Measurements from ENCODE around the gene ENPP6. TPM values are rescaled to one million over a fixed set of nuclear protein-coding genes. Genes with fewer than 3 reads are reported as not detected.

Gene ENPP6
- total RNA-seq, 1 donor from 2014 or later, result 0.41 TPM

GRCh38 chr4:184120549-184121127 is 97.0 kb downstream of the ENPP6 start:
- no peak overlapping the region for H3K27ac Mint-ChIP-seq
- H3K36me3 Mint-ChIP-seq (ENCODE audit: low read depth), result no peaks in the 10 kb centered on the region
- H3K4me1 Mint-ChIP-seq (ENCODE audit: low read depth), result no peaks in the 10 kb centered on the region
- H3K9me3 Mint-ChIP-seq, result no peaks in the 10 kb centered on the region
- no peak for DNase-seq (ENCODE audit: low spot score)
- no peak overlapping the region for H3K4me3 Mint-ChIP-seq (ENCODE audit: low read depth)
- H3K27me3 Mint-ChIP-seq (ENCODE audit: low read depth), result peaks cover 7% of the 10 kb centered on the region
- intact Hi-C loops (cut with micrococcal nuclease), result no loop called here

DNA sequence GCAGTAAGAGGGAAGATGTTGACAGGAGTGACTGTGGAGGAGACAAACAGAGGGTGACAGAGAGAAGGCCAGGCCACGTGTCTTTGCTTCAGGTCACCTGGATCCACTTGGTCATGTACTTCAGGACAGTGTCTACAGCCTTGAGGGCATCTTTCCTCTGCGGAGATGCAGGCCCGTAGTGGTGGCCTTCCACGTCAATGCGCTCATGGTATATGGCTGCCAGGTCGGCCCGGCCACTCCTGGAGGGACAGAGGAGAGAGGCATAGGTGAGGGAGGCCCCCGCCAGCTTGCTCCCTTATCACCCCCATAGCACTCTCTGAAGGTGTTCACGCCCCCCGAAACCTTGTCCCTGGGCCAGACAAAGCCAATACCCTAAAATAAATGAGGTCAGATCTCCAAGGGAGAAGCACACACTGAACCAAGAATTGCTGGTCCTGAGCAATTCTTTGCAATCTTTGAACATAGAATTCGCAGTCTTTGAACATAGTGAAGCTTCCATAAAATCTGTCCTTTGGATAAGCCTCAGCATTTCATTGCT is 99.9 kb downstream of the ENPP6 start:
- Mint-ChIP-seq H3K27ac (no peak overlapping the region), H3K27me3 (ENCODE audit: low read depth) (peaks cover 6% of the 10 kb centered on the region), H3K4me1 (ENCODE audit: low read depth) (no peaks in the 10 kb centered on the region), H3K9me3 (no peaks in the 10 kb centered on the region), H3K4me3 (ENCODE audit: low read depth) (no peak overlapping the region), H3K36me3 (ENCODE audit: low read depth) (no peaks in the 10 kb centered on the region)
- no peak for DNase-seq (ENCODE audit: low spot score)
- intact Hi-C loops (cut with micrococcal nuclease), result no loop called here

- intact Hi-C loops (cut with micrococcal nuclease), result no loop called here
- Mint-ChIP-seq H3K4me1 (ENCODE audit: low read depth) (no peaks in the 10 kb centered on the region), H3K27me3 (ENCODE audit: low read depth) (peaks cover 4% of the 10 kb centered on the region), H3K4me3 (ENCODE audit: low read depth) (no peak overlapping the region), H3K27ac (no peak overlapping the region), H3K9me3 (no peaks in the 10 kb centered on the region), H3K36me3 (ENCODE audit: low read depth) (no peaks in the 10 kb centered on the region)
- DNase-seq (ENCODE audit: low spot score), result no peak
Measured at GRCh38 chr4:184115399-184115798, 102.3 kb downstream of the ENPP6 start.

GRCh38 chr4:184114431-184114830 is 103.2 kb downstream of the ENPP6 start:
- Mint-ChIP-seq H3K27me3 (ENCODE audit: low read depth) (peaks cover 4% of the 10 kb centered on the region), H3K27ac (no peak overlapping the region), H3K36me3 (ENCODE audit: low read depth) (no peaks in the 10 kb centered on the region), H3K4me3 (ENCODE audit: low read depth) (no peak overlapping the region), H3K4me1 (ENCODE audit: low read depth) (no peaks in the 10 kb centered on the region), H3K9me3 (no peaks in the 10 kb centered on the region)
- intact Hi-C loops (cut with micrococcal nuclease), result no loop called here
- DNase-seq (ENCODE audit: low spot score), result no peak

DNA sequence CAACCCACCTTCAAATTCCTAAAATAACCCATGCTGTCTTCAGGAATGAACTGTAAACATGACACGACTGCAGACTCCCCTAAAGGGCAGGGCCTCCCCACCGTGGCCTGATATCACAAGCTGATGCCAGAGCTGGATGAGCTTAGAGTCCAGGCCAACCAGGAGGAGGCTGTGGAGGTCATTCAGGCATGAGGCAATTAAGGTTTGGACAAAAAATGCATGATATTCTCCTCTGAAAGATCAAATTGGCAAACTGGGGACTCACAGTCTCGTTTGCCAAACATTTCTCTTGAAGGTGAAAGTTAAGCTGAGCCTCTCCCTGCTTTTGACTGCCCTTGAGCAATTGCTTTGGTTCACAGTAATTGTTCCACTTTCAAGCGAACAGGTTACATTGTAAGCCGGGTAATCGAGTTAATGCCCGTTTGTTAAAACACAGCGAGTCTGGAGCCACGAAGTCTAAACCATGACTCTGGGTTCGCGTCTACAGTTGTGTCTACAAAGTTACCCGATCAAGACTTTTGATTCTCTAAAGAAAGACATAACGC is 105.6 kb downstream of the ENPP6 start:
- Mint-ChIP-seq H3K4me3 (ENCODE audit: low read depth) (no peak overlapping the region), H3K27ac (no peak overlapping the region), H3K27me3 (ENCODE audit: low read depth) (peaks cover 4% of the 10 kb centered on the region), H3K4me1 (ENCODE audit: low read depth) (no peaks in the 10 kb centered on the region), H3K9me3 (no peaks in the 10 kb centered on the region), H3K36me3 (ENCODE audit: low read depth) (no peaks in the 10 kb centered on the region)
- intact Hi-C loops (cut with micrococcal nuclease), result no loop called here
- DNase-seq (ENCODE audit: low spot score), result no peak

DNA sequence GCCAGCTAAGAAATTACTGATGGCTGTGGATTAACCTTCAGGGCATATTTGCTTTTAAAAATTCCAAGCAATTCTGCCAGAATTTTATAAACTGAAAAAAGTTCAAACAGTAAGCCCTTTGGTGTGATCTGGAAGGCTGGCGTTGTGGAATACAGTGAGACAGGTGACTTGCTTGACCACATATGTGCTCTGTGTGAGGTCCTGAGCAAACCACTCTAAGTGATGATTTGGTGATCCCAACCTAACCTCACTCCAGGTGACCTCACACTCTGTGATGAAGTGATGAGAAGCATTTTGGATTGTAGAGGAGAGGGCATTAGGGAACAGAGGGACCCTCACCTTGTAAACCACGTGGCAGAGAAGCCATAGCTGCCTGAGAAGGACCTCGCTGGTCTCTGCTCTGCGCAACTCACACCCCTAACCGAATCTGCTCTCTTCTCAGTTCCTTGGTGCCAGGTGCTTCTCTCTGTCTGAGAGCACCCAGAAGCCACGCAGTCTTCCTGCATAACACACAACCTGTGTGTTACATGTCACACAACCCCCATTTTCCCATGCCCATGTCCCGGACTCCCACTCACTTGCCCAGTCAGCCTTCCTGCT is 106.3 kb downstream of the ENPP6 start:
- intact Hi-C loops (cut with micrococcal nuclease), result no loop called here
- Mint-ChIP-seq H3K36me3 (ENCODE audit: low read depth) (no peaks in the 10 kb centered on the region), H3K27ac (no peak overlapping the region), H3K9me3 (no peaks in the 10 kb centered on the region), H3K4me3 (ENCODE audit: low read depth) (no peak overlapping the region), H3K4me1 (ENCODE audit: low read depth) (no peaks in the 10 kb centered on the region), H3K27me3 (ENCODE audit: low read depth) (peaks cover 4% of the 10 kb centered on the region)
- DNase-seq (ENCODE audit: low spot score), result no peak

GRCh38 chr4:184110452-184111224 is 107.0 kb downstream of the ENPP6 start:
- Mint-ChIP-seq H3K4me3 (ENCODE audit: low read depth) (no peak overlapping the region), H3K36me3 (ENCODE audit: low read depth) (no peaks in the 10 kb centered on the region), H3K4me1 (ENCODE audit: low read depth) (no peaks in the 10 kb centered on the region), H3K9me3 (no peaks in the 10 kb centered on the region), H3K27me3 (ENCODE audit: low read depth) (peaks cover 4% of the 10 kb centered on the region), H3K27ac (no peak overlapping the region)
- DNase-seq (ENCODE audit: low spot score), result no peak
- intact Hi-C loops (cut with micrococcal nuclease), result no loop called here

DNA sequence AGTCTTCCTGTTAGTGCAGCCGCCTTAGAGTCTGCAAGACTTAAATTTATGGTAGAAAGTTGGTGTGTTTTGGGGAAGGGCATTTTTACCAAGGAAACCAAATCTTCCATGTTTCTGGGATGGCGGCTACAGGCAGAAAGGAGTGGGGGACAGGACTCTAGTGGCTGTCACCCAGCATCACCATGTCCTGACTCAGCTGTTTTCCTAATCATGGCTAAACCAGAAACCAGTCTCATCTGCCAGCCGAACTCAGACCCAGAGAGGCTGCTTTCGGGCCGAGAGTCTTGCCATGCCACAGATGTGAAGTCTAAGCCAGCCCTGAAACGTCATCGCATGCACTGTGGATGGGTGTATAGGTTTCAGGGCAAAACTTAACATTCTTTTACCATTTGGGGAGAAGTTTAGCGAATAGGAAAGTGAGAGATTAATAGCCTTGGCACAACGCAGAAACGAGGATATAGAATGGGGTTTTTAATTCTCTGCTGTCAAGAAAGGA is 109.6 kb downstream of the ENPP6 start:
- no peak for DNase-seq (ENCODE audit: low spot score)
- Mint-ChIP-seq H3K9me3 (no peaks in the 10 kb centered on the region), H3K4me3 (ENCODE audit: low read depth) (no peak overlapping the region), H3K27me3 (ENCODE audit: low read depth) (no peaks in the 10 kb centered on the region), H3K27ac (no peak overlapping the region), H3K36me3 (ENCODE audit: low read depth) (no peaks in the 10 kb centered on the region), H3K4me1 (ENCODE audit: low read depth) (no peaks in the 10 kb centered on the region)
- intact Hi-C loops (cut with micrococcal nuclease), result no loop called here

- Mint-ChIP-seq H3K9me3 (no peaks in the 10 kb centered on the region), H3K4me3 (ENCODE audit: low read depth) (no peak overlapping the region), H3K4me1 (ENCODE audit: low read depth) (no peaks in the 10 kb centered on the region), H3K36me3 (ENCODE audit: low read depth) (no peaks in the 10 kb centered on the region), H3K27me3 (ENCODE audit: low read depth) (peaks cover 2% of the 10 kb centered on the region), H3K27ac (no peak overlapping the region)
- no peak for DNase-seq (ENCODE audit: low spot score)
- intact Hi-C loops (cut with micrococcal nuclease), result loop anchor here (5.0 kb wide), 1 partner anchor 262 kb away; no protein-coding TSS in a partner anchor
Measured at GRCh38 chr4:184104419-184105101, 113.1 kb downstream of the ENPP6 start.

- Mint-ChIP-seq H3K36me3 (ENCODE audit: low read depth) (no peaks in the 10 kb centered on the region), H3K27me3 (ENCODE audit: low read depth) (peaks cover 2% of the 10 kb centered on the region), H3K27ac (no peak overlapping the region), H3K9me3 (no peaks in the 10 kb centered on the region), H3K4me1 (ENCODE audit: low read depth) (no peaks in the 10 kb centered on the region), H3K4me3 (ENCODE audit: low read depth) (no peak overlapping the region)
- no peak for DNase-seq (ENCODE audit: low spot score)
- intact Hi-C loops (cut with micrococcal nuclease), result loop anchor here (5.0 kb wide), 1 partner anchor 261 kb away; no protein-coding TSS in a partner anchor
Measured at GRCh38 chr4:184103527-184104264, 114.0 kb downstream of the ENPP6 start.

GRCh38 chr4:184102927-184103326 is 114.7 kb downstream of the ENPP6 start:
- no peak for DNase-seq (ENCODE audit: low spot score)
- intact Hi-C loops (cut with micrococcal nuclease), result loop anchor here (5.0 kb wide), 1 partner anchor 261 kb away; no protein-coding TSS in a partner anchor
- Mint-ChIP-seq H3K4me3 (ENCODE audit: low read depth) (no peak overlapping the region), H3K36me3 (ENCODE audit: low read depth) (no peaks in the 10 kb centered on the region), H3K27ac (no peak overlapping the region), H3K9me3 (no peaks in the 10 kb centered on the region), H3K4me1 (ENCODE audit: low read depth) (no peaks in the 10 kb centered on the region), H3K27me3 (ENCODE audit: low read depth) (peaks cover 2% of the 10 kb centered on the region)

DNA sequence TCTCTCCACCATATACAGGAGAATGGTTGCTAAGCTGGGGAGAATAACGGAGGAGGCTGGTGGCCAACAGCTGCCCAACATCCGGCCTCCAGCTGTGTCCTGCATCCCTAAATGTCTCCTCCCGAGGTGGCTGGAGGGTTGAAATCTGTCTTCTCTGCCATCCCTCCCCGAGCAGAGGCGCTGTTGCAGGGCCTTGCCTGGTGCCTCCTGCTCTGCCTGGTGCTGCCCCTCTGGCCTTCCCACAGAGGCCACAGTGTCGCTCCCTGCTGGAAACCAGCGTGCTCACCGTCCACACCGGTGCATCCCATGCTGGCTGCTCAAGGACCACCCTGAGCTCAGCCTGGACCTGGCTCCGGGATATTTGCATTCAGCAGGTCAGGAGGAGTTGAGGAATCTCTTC is 115.2 kb downstream of the ENPP6 start:
- intact Hi-C loops (cut with micrococcal nuclease), result loop anchor here (5.0 kb wide), 1 partner anchor 260 kb away; no protein-coding TSS in a partner anchor
- Mint-ChIP-seq H3K36me3 (ENCODE audit: low read depth) (no peaks in the 10 kb centered on the region), H3K9me3 (no peaks in the 10 kb centered on the region), H3K27ac (no peak overlapping the region), H3K4me3 (ENCODE audit: low read depth) (no peak overlapping the region), H3K27me3 (ENCODE audit: low read depth) (peaks cover 2% of the 10 kb centered on the region), H3K4me1 (ENCODE audit: low read depth) (peaks cover 2% of the 10 kb centered on the region)
- no peak for DNase-seq (ENCODE audit: low spot score)
